GM23338 (cell line): Measurements from ENCODE around the gene ROBO1. TPM values are rescaled to one million over a fixed set of nuclear protein-coding genes. Genes with fewer than 3 reads are reported as not detected.

Experiments
- ATAC-seq: fragments of 200-7000 bp; cut with Tn5 transposase; 3 replicates; pipeline ENCODE4 v1.9.1; 2020
- DNase-seq: peaks from one replicate; pipeline ENCODE4 v3.0.0-alpha.2; 2015; ENCODE audit warnings: low spot score
- H2AFZ ChIP-seq: fragments of 200-600 bp; sonication (generic); 2 replicates; pipeline ENCODE4 v1.8.0; 2016; ENCODE audit warnings: antibody characterized with exemption, mild to moderate bottlenecking, moderate library complexity
- H3F3A ChIP-seq: fragments of 200-600 bp; sonication (generic); replicated peaks from 2 replicates; pipeline ENCODE4 v1.8.0; 2017; ENCODE audit warnings: antibody characterized with exemption, mixed run types, low read depth
- H3K27ac ChIP-seq: fragments of 200-600 bp; sonication (generic); 2 replicates; pipeline ENCODE4 v1.6.1; 2016; ENCODE audit warnings: low read depth
- H3K27me3 ChIP-seq: fragments of 200-600 bp; sonication (generic); 2 replicates; pipeline ENCODE4 v1.8.0; 2016; ENCODE audit warnings: mild to moderate bottlenecking, mixed run types, moderate library complexity; ENCODE audit not compliant: insufficient read depth
- H3K36me3 ChIP-seq: fragments of 200-600 bp; sonication (generic); 2 replicates; pipeline ENCODE4 v1.8.0; 2016; ENCODE audit warnings: mild to moderate bottlenecking; ENCODE audit not compliant: insufficient read depth
- H3K4me1 ChIP-seq: fragments of 200-600 bp; sonication (generic); 2 replicates; pipeline ENCODE4 v1.8.0; 2016; ENCODE audit warnings: mild to moderate bottlenecking, moderate library complexity; ENCODE audit not compliant: insufficient read depth
- H3K4me2 ChIP-seq: fragments of 200-600 bp; sonication (generic); 2 replicates; pipeline ENCODE4 v1.7.1; 2017; ENCODE audit warnings: mixed run types
- H3K4me3 ChIP-seq: fragments of 200-600 bp; sonication (generic); 2 replicates; pipeline ENCODE4 v1.6.1; 2016; ENCODE audit warnings: mixed run types
- H3K79me2 ChIP-seq: fragments of 200-600 bp; sonication (generic); replicated peaks from 2 replicates; pipeline ENCODE4 v1.8.0; 2017; ENCODE audit warnings: mild to moderate bottlenecking; ENCODE audit not compliant: insufficient read depth
- H3K9me2 ChIP-seq: fragments of 200-600 bp; sonication (generic); 2 replicates; pipeline ENCODE4 v1.8.0; 2017; ENCODE audit not compliant: insufficient read depth
- H4K20me1 ChIP-seq: fragments of 200-600 bp; sonication (generic); replicated peaks from 2 replicates; pipeline ENCODE4 v1.8.0; 2017; ENCODE audit warnings: mild to moderate bottlenecking; ENCODE audit not compliant: insufficient read depth
- H3K27ac Mint-ChIP-seq: 2 replicates; pipeline ENCODE4 v1.8.0; 2020; ENCODE audit warnings: inconsistent platforms, mild to moderate bottlenecking, moderate library complexity, mixed read lengths
- H3K27me3 Mint-ChIP-seq: 3 replicates; pipeline ENCODE4 v1.8.0; 2022; ENCODE audit warnings: low read depth, mild to moderate bottlenecking, moderate library complexity, mixed read lengths, inconsistent platforms; ENCODE audit not compliant: insufficient read depth, poor library complexity
- H3K36me3 Mint-ChIP-seq: 3 replicates; pipeline ENCODE4 v1.8.0; 2021; ENCODE audit warnings: low read depth, mild to moderate bottlenecking, inconsistent platforms, moderate library complexity, mixed read lengths
- H3K4me1 Mint-ChIP-seq: 3 replicates; pipeline ENCODE4 v1.8.0; 2020; ENCODE audit warnings: mild to moderate bottlenecking, inconsistent platforms, mixed read lengths
- H3K4me3 Mint-ChIP-seq: 3 replicates; pipeline ENCODE4 v1.8.0; 2021; ENCODE audit warnings: moderate library complexity, mild to moderate bottlenecking, inconsistent platforms, mixed read lengths
- H3K9me3 Mint-ChIP-seq: 3 replicates; pipeline ENCODE4 v1.8.0; 2020; ENCODE audit warnings: moderate library complexity, mild to moderate bottlenecking, inconsistent platforms, mixed read lengths
- CREB1 ChIP-seq: fragments of 250-450 bp; sonication (Bioruptor Pico); IDR thresholded peaks from 2 replicates; pipeline ENCODE4 v1.5.0; 2020; ENCODE audit warnings: low read depth, mild to moderate bottlenecking, moderate library complexity
- CTCF ChIP-seq, 2 experiments: fragments of 200-600 bp in 1 of 2; sonication (generic) in 1 of 2; conservative IDR thresholded peaks; 2 replicates each; pipeline versions ENCODE4 v1.5.1 to v1.6.1; 2016 to 2017; ENCODE audit warnings: antibody characterized with exemption in 2 of 2, low read depth in 2 of 2, mild to moderate bottlenecking in 2 of 2, moderate library complexity in 1 of 2
- EZH2 ChIP-seq: fragments of 200-600 bp; sonication (generic); IDR thresholded peaks from one replicate; pipeline ENCODE4 v1.8.0; 2017; ENCODE audit warnings: antibody characterized with exemption, mild to moderate bottlenecking, low read depth; ENCODE audit not compliant: unreplicated experiment
- EZH2phosphoT487 ChIP-seq: fragments of 200-600 bp; sonication (generic); IDR thresholded peaks from one replicate; pipeline ENCODE4 v1.8.1; 2018; ENCODE audit warnings: antibody characterized with exemption; ENCODE audit not compliant: unreplicated experiment
- JUNB ChIP-seq: IDR thresholded peaks from one replicate; pipeline ENCODE4 v1.6.1; 2016; ENCODE audit warnings: antibody characterized with exemption; ENCODE audit not compliant: unreplicated experiment
- NANOG ChIP-seq: IDR thresholded peaks from 2 replicates; pipeline ENCODE4 v1.6.1; 2016; ENCODE audit warnings: antibody characterized with exemption, borderline replicate concordance
- POLR2AphosphoS5 ChIP-seq: IDR thresholded peaks from 2 replicates; pipeline ENCODE4 v1.6.1; 2016; ENCODE audit warnings: antibody characterized with exemption, low read depth
- REST ChIP-seq: IDR thresholded peaks from one replicate; pipeline ENCODE4 v1.6.1; 2018; ENCODE audit warnings: antibody characterized with exemption; ENCODE audit not compliant: unreplicated experiment
- STAT1 ChIP-seq: IDR thresholded peaks from one replicate; pipeline ENCODE4 v1.6.1; 2016; ENCODE audit warnings: antibody characterized with exemption; ENCODE audit not compliant: unreplicated experiment
- ZNF331 ChIP-seq: fragments of 250-450 bp; sonication (Bioruptor Pico); IDR thresholded peaks from 2 replicates; pipeline ENCODE4 v1.5.0; 2020; ENCODE audit warnings: low read depth, mild to moderate bottlenecking, moderate library complexity
- polyA plus RNA-seq: library from polyadenylated mRNA; unstranded; fragments of >200 nt; fragmentation: Nextera tagmentation; extraction: Ambion mirVana; gene quantifications from 2 replicates; pipeline ENCODE4 v1.2.1, GENCODE V29; 2016
- total RNA-seq: library from RNA; depleted of rRNA; stranded (reverse); fragments of >200 nt; shearing (Covaris generic); gene quantifications from 2 replicates; pipeline ENCODE4 v1.2.3, GENCODE V29; 2014

ROBO1 gene
- total and polyA plus RNA-seq, 2 experiments from 2014 or later = 19.2 to 78.3 TPM

GRCh38 chr3:78781351-78781750, 986.4 kb downstream of the ROBO1 start (continued):
- TF ChIP-seq CTCF (conservative IDR thresholded peaks at IDR 0.05; ENCODE audit: low read depth in 2 of 2) (no peak), NANOG (no peak), POLR2AphosphoS5 (no peak), JUNB (no peak), CREB1 (CRISPR knock-in tag) (no peak), ZNF331 (no peak), REST (no peak), STAT1 (no peak), EZH2 (no peak), EZH2phosphoT487 (no peak)

GRCh38 chr3:78765671-78766485, 1001.9 kb downstream of the ROBO1 start:
- Mint-ChIP-seq H3K4me3 (no peak overlapping the region), H3K27ac (no peak overlapping the region), H3K36me3 (no peaks in the 10 kb centered on the region), H3K9me3 (no peaks in the 10 kb centered on the region), H3K4me1 (no peaks in the 10 kb centered on the region; the same call in 2 of the 3 replicates), H3K27me3 (no peaks in the 10 kb centered on the region)
- Histone ChIP-seq H3K79me2 (no peaks in the 10 kb centered on the region), H3K27ac (no peak overlapping the region), H2AFZ (no peak overlapping the region), H3K4me3 (no peak overlapping the region), H3K36me3 (no peaks in the 10 kb centered on the region), H3K9me2 (no peaks in the 10 kb centered on the region), H4K20me1 (no peaks in the 10 kb centered on the region), H3K4me1 (no peaks in the 10 kb centered on the region), H3K4me2 (no peak overlapping the region), H3K27me3 (no peaks in the 10 kb centered on the region), H3F3A (no peaks in the 10 kb centered on the region)
- no peak for DNase-seq
- ATAC-seq = no peak
- TF ChIP-seq POLR2AphosphoS5 = no peak
- TF ChIP-seq EZH2 = no peak
- TF ChIP-seq CREB1 (CRISPR knock-in tag) = no peak
- no peak for TF ChIP-seq STAT1
- no peak for TF ChIP-seq EZH2phosphoT487
- no peak for TF ChIP-seq REST
- TF ChIP-seq CTCF (conservative IDR thresholded peaks at IDR 0.05; ENCODE audit: low read depth in 2 of 2) = no peak
